ENCODE data around the gene TPRN.

DNA sequence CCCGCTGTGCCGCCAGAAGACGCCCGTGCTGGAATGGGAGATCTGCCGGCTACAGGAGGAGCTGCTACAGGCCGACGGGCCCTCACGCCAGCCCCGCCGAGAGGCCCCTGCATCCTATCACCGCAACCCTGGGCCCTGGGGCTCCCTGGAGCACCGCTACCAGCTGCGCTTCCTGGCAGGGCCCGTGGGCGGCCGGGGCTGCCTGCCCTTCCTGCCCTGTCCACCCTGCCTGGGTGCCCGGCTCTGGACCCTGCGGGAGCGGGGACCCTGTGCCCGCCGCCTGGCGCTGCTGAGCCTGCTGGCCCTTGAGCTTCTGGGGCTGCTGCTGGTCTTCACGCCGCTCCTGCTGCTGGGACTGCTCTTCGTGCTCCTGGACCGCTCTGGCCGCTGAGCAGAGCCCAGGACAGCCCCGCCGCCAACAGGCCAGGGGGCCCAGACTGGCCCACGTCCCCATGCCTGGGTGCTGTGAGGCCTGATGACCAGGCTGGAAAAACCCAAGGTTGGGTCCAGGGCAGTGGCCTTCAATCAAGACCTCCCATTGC is 17.7 kb upstream of the TPRN start:
- TF ChIP-seq CTCF (IDR thresholded peaks at IDR 0.05; ENCODE audit: insufficient read depth, low read depth, low read length), result no peak
- no peak for TF ChIP-seq EZH2 (IDR thresholded peaks at IDR 0.05; ENCODE audit: insufficient read depth, low read length)
